H1 (cell line): ENCODE data around the gene PHACTR1. TPM values are rescaled to one million over a fixed set of nuclear protein-coding genes. Genes with fewer than 3 reads are reported as not detected.

Experiments
- CTCF ChIA-PET: fragments of 300-600 bp; sonication (Branson Sonifier 250); formaldehyde crosslinking; loops from one replicate; lab custom pipeline; 2021; ENCODE audit not compliant: partially characterized antibody; lab: Charles Lee
- POLR2A ChIA-PET: fragments of 300-600 bp; sonication (Branson Sonifier 250); formaldehyde crosslinking; loops from one replicate; lab custom pipeline; 2021; ENCODE audit warnings: inconsistent platforms; ENCODE audit not compliant: partially characterized antibody; lab: Charles Lee
- DNase-seq, 2 experiments: peaks; one replicate each; pipeline versions ENCODE4 v3.0.0 to v3.0.0-alpha.2; 2010 to 2022; ENCODE audit warnings: low spot score in 2 of 2, low read depth in 1 of 2, mixed read lengths in 1 of 2
- FAIRE-seq: peaks from 2 replicates; lab custom pipeline; 2011; peaks lifted over from hg19 to GRCh38; lab: Jason Lieb, UNC
- H2AFZ ChIP-seq: 2 replicates; pipeline ENCODE4 v1.8.1; 2012; ENCODE audit warnings: low read length, inconsistent platforms
- H2AK5ac ChIP-seq: 2 replicates; pipeline ENCODE4 v1.6.1; 2013; ENCODE audit warnings: low read depth, low read length
- H2BK120ac ChIP-seq: replicated peaks from 2 replicates; pipeline ENCODE3; 2013; ENCODE audit warnings: low read depth, low read length, inconsistent platforms
- H2BK12ac ChIP-seq: 2 replicates; pipeline ENCODE4 v1.6.1; 2013; ENCODE audit warnings: low read depth, low read length
- H2BK15ac ChIP-seq: 2 replicates; pipeline ENCODE4 v1.6.1; 2013; ENCODE audit warnings: low read length
- H2BK20ac ChIP-seq: 2 replicates; pipeline ENCODE4 v1.6.1; 2013; ENCODE audit warnings: low read length
- H2BK5ac ChIP-seq: 2 replicates; pipeline ENCODE4 v1.6.1; 2013; ENCODE audit warnings: low read depth, low read length
- H3K14ac ChIP-seq: 2 replicates; pipeline ENCODE4 v1.6.1; 2013; ENCODE audit warnings: inconsistent platforms; ENCODE audit not compliant: insufficient read length
- H3K18ac ChIP-seq: 2 replicates; pipeline ENCODE4 v1.6.1; 2013; ENCODE audit warnings: low read length; ENCODE audit errors: extremely low read depth
- H3K23ac ChIP-seq: 2 replicates; pipeline ENCODE4 v1.6.1; 2013; ENCODE audit warnings: inconsistent platforms; ENCODE audit not compliant: insufficient read length
- H3K23me2 ChIP-seq: 2 replicates; pipeline ENCODE4 v1.6.1; 2013; ENCODE audit warnings: low read depth, low read length
- H3K27ac ChIP-seq: 2 replicates; pipeline ENCODE4 v1.6.1; 2011; ENCODE audit warnings: low read depth, low read length, inconsistent platforms
- H3K27me3 ChIP-seq, 4 experiments: replicated peaks in 1 of 4; 1 replicate in 1 of 4; 2 replicates in 3 of 4; pipeline versions ENCODE4 v1.6.1 to v1.8.1; 2011 to 2013; ENCODE audit warnings: low read length in 3 of 4, mild to moderate bottlenecking in 3 of 4, inconsistent platforms in 2 of 4, mixed read lengths in 2 of 4, moderate library complexity in 1 of 4; ENCODE audit not compliant: control insufficient read depth in 3 of 4, insufficient read depth in 3 of 4; ENCODE audit errors: extremely low read depth in 1 of 4
- H3K36me3 ChIP-seq, 4 experiments: 2 replicates each; pipeline versions ENCODE4 v1.6.1 to v1.8.1; 2011 to 2013; ENCODE audit warnings: mild to moderate bottlenecking in 4 of 4, low read length in 3 of 4, moderate library complexity in 2 of 4, control low read depth in 1 of 4, inconsistent platforms in 1 of 4; ENCODE audit not compliant: insufficient read depth in 4 of 4, control insufficient read depth in 2 of 4
- H3K4ac ChIP-seq: replicated peaks from 2 replicates; pipeline ENCODE3; 2013; ENCODE audit warnings: low read length, low read depth, mixed read lengths, inconsistent platforms; ENCODE audit not compliant: insufficient read length
- H3K4me1 ChIP-seq, 4 experiments: replicated peaks in 1 of 4; 1 replicate in 1 of 4; 2 replicates in 3 of 4; pipeline versions ENCODE4 v1.6.1 to v1.8.1; 2011 to 2013; ENCODE audit warnings: low read length in 3 of 4, inconsistent platforms in 2 of 4, mixed read lengths in 1 of 4; ENCODE audit not compliant: insufficient read depth in 4 of 4, control insufficient read depth in 3 of 4
- H3K4me2 ChIP-seq, 2 experiments: 2 replicates each; pipeline versions ENCODE4 v1.6.1 to v1.8.1; 2011 to 2013; ENCODE audit warnings: low read depth in 2 of 2, low read length in 2 of 2, control low read depth in 1 of 2, inconsistent platforms in 1 of 2, mild to moderate bottlenecking in 1 of 2; ENCODE audit not compliant: insufficient read depth in 1 of 2
- H3K4me3 ChIP-seq, 4 experiments: fragments of 200-600, 300-600 bp in 1 of 4; sonication (generic), shearing (Covaris generic), sonication (Bioruptor Twin) in 1 of 4; 2 replicates each; pipeline versions ENCODE4 v1.5.1 to v1.8.1; 2011 to 2016; ENCODE audit warnings: low read length in 4 of 4, low read depth in 3 of 4, control low read depth in 2 of 4, inconsistent platforms in 2 of 4, mild to moderate bottlenecking in 2 of 4, mixed read lengths in 1 of 4, moderate library complexity in 1 of 4; ENCODE audit not compliant: insufficient read depth in 2 of 4; ENCODE audit errors: extremely low read depth in 1 of 4
- H3K56ac ChIP-seq: replicated peaks from 2 replicates; pipeline ENCODE3; 2013; ENCODE audit warnings: low read depth, mild to moderate bottlenecking, mixed read lengths, low read length, inconsistent platforms; ENCODE audit not compliant: insufficient read length
- H3K79me1 ChIP-seq: 2 replicates; pipeline ENCODE4 v1.6.1; 2013; ENCODE audit warnings: low read depth, low read length, control low read depth
- H3K79me2 ChIP-seq, 2 experiments: 2 replicates each; pipeline versions ENCODE4 v1.6.1 to v1.8.1; 2012 to 2013; ENCODE audit warnings: low read length in 2 of 2, mild to moderate bottlenecking in 2 of 2, inconsistent platforms in 1 of 2; ENCODE audit not compliant: insufficient read depth in 2 of 2, control insufficient read depth in 1 of 2
- H3K9ac ChIP-seq, 4 experiments: replicated peaks in 1 of 4; 1 replicate in 1 of 4; 2 replicates in 3 of 4; pipeline versions ENCODE4 v1.6.1 to v1.8.1; 2011 to 2013; ENCODE audit warnings: low read depth in 3 of 4, low read length in 3 of 4, control low read depth in 2 of 4, mild to moderate bottlenecking in 2 of 4, moderate library complexity in 2 of 4, inconsistent platforms in 1 of 4; ENCODE audit errors: extremely low read depth in 1 of 4
- H3K9me3 ChIP-seq, 2 experiments: 2 replicates each; pipeline versions ENCODE4 v1.6.1 to v1.8.1; 2012 to 2013; ENCODE audit warnings: mild to moderate bottlenecking in 2 of 2, moderate library complexity in 2 of 2, control low read depth in 1 of 2, inconsistent platforms in 1 of 2, low read depth in 1 of 2, low read length in 1 of 2, mixed read lengths in 1 of 2; ENCODE audit not compliant: insufficient read depth in 2 of 2
- H4K20me1 ChIP-seq, 2 experiments: replicated peaks in 1 of 2; 2 replicates each; pipeline versions ENCODE3 to v1.8.1; 2011 to 2013; ENCODE audit warnings: inconsistent platforms in 2 of 2, low read length in 2 of 2, mild to moderate bottlenecking in 1 of 2; ENCODE audit not compliant: insufficient read depth in 2 of 2, control insufficient read depth in 1 of 2
- H4K5ac ChIP-seq: 2 replicates; pipeline ENCODE4 v1.6.1; 2013; ENCODE audit warnings: low read length, low read depth, mixed read lengths, inconsistent platforms; ENCODE audit not compliant: insufficient read length
- H4K8ac ChIP-seq: 2 replicates; pipeline ENCODE4 v1.8.0; 2013; ENCODE audit warnings: mild to moderate bottlenecking, moderate library complexity, low read length, inconsistent platforms; ENCODE audit not compliant: insufficient read depth; ENCODE audit errors: extremely low read depth
- H4K91ac ChIP-seq: replicated peaks from 2 replicates; pipeline ENCODE3; 2013; ENCODE audit warnings: low read length, mixed read lengths, inconsistent platforms; ENCODE audit not compliant: insufficient read length
- SIN3A ChIP-seq, 2 experiments: IDR thresholded peaks in 1 of 2; conservative IDR thresholded peaks in 1 of 2; 2 replicates each; pipeline ENCODE4 v1.6.1; 2011 to 2012; ENCODE audit warnings: low read length in 2 of 2, improper control_type of control experiment in 1 of 2, low read depth in 1 of 2, mild to moderate bottlenecking in 1 of 2
- WGBS, 2 experiments: shearing (Covaris generic) in 1 of 2; methylation state at CpG; one replicate each; pipeline versions ENCODE4 v1.1.6 to v1.1.7; 2013 to 2015; ENCODE audit warnings: low lambda C conversion rate in 2 of 2, mixed read lengths in 2 of 2, inconsistent platforms in 1 of 2, low coverage in 1 of 2, missing lambda C conversion rate in 1 of 2; ENCODE audit not compliant: insufficient replicate concordance in 2 of 2, insufficient coverage in 1 of 2, insufficient read length in 1 of 2; ENCODE audit errors: extremely low coverage in 1 of 2, missing lambda C conversion rate in 1 of 2; 5-methylcytosine and 5-hydroxymethylcytosine counted together
- polyA plus RNA-seq, 7 experiments: library from polyadenylated mRNA; depleted of rRNA in 3 of 7; stranded (reverse) in 5 of 7; unstranded in 2 of 7; fragments of >200 nt in 5 of 7; fragments of 200-250 nt in 2 of 7; gene quantifications; 1 replicate in 5 of 7; 2 replicates in 1 of 7; 4 replicates in 1 of 7; pipeline versions ENCODE4 v1.2.1 to v1.2.3, GENCODE V29; 2011 to 2013; ENCODE audit warnings: missing spikeins in 2 of 7, mixed read lengths in 2 of 7
- total RNA-seq: library from RNA; stranded (reverse); fragmentation: NEBNext Ultra II Directional; extraction: Animal tissue kit (Norgen Biotek cat#: 25700); gene quantifications from 2 replicates; pipeline ENCODE4 v1.2.1, GENCODE V29; 2021

PHACTR1 gene
- total and polyA plus RNA-seq, 2 of the 8 experiments (the other 6 are each of a cell fraction or from before 2014, with no cell fraction given), result 3.9 to 17.1 TPM

GRCh38 chr6:13242178-13242577, 525.6 kb downstream of the PHACTR1 start:
- Histone ChIP-seq H3K79me1 (no peaks in the 10 kb centered on the region), H3K18ac (no peak overlapping the region), H4K5ac (no peak overlapping the region), H3K23ac (no peak overlapping the region), H3K4me2 (no peak overlapping the region), H2BK12ac (no peak overlapping the region), H3K27ac (no peak overlapping the region), H3K9me3 (peaks cover 0 to 2% of the 10 kb centered on the region in 2 experiments; a peak in 1 of 4 replicates), H3K27me3 (no peaks in the 10 kb centered on the region), H3K4ac (no peak overlapping the region), H3K4me1 (no peaks in the 10 kb centered on the region), H3K36me3 (no peaks in the 10 kb centered on the region), H3K23me2 (no peaks in the 10 kb centered on the region), H2AFZ (no peak overlapping the region), H2AK5ac (no peak overlapping the region), H3K9ac (no peak overlapping the region), H4K8ac (no peak overlapping the region), H3K79me2 (no peaks in the 10 kb centered on the region), H3K4me3 (no peak overlapping the region), H4K91ac (peak overlapping the region; percentile 46), H3K56ac (no peak overlapping the region), H2BK15ac (no peak overlapping the region), H4K20me1 (no peaks in the 10 kb centered on the region), H2BK120ac (no peak overlapping the region), H2BK20ac (no peak overlapping the region), H3K14ac (no peak overlapping the region), H2BK5ac (no peak overlapping the region; the same call in 1 of the 2 replicates)
- FAIRE-seq (no peak), DNase-seq (no peak)
- WGBS, 2 experiments, result 92% methylated on average over 3 of the region's 3 CpGs; no CpG with 5 or more reads in 1 of the 2 experiments
- POLR2A ChIA-PET, result interaction anchor here (0.7 kb wide), 1 partner anchor 67 kb away, joined by 3 read pairs; no protein-coding TSS in a partner anchor
- CTCF ChIA-PET, result interaction anchor here (0.6 to 1.0 kb wide), 3 partner anchors 9 to 116 kb away, joined by 3 to 4 read pairs (median 3); no protein-coding TSS in a partner anchor
- TF ChIP-seq SIN3A (conservative IDR thresholded peaks at IDR 0.05 in 1 of 2, IDR thresholded peaks at IDR 0.05 in 1 of 2; ENCODE audit: low read depth in 1 of 2, low read length in 2 of 2), result no peak
